PC-3 (cell line): ENCODE results near the gene TCF12.

Experiments
- CTCF ChIP-seq: fragments of 300-600 bp; sonication (generic); conservative IDR thresholded peaks from 2 replicates; pipeline ENCODE4 v1.5.1; 2017; ENCODE audit warnings: antibody characterized with exemption, low read depth, mild to moderate bottlenecking, low read length
- EZH2 ChIP-seq: fragments of 300-600 bp; sonication (generic); IDR thresholded peaks from one replicate; pipeline ENCODE4 v1.6.1; 2017; ENCODE audit warnings: antibody characterized with exemption, mild to moderate bottlenecking, low read length; ENCODE audit not compliant: unreplicated experiment
- EZH2phosphoT487 ChIP-seq: fragments of 300-600 bp; sonication (generic); IDR thresholded peaks from 2 replicates; pipeline ENCODE4 v1.6.1; 2018; ENCODE audit warnings: mild to moderate bottlenecking, antibody characterized with exemption, low read length, borderline replicate concordance

GRCh38 chr15:56968256-56968655 lies 49.8 kb downstream of the TCF12 start:
- TF ChIP-seq CTCF: no peak
- TF ChIP-seq EZH2phosphoT487: no peak
- TF ChIP-seq EZH2: no peak
